Activated CD8-positive, alpha-beta T cell treated with anti-CD3 and anti-CD28 coated beads for 36 hours (primary cell): ENCODE results near the gene FBLN1. TPM values are rescaled to one million over a fixed set of nuclear protein-coding genes. Genes with fewer than 3 reads are reported as not detected.

Experiments used
- ATAC-seq: fragments of 200-7000 bp; cut with Tn5 transposase; one replicate; pipeline ENCODE4 v1.10.0; 2021; ENCODE audit warnings: mild to moderate bottlenecking, moderate library complexity
- CTCF ChIA-PET: fragments of 350-600 bp; sonication (Branson Sonifier 250); formaldehyde crosslinking; loops from one replicate; lab custom pipeline; 2021; ENCODE audit warnings: antibody characterized with exemption; lab: Charles Lee
- POLR2A ChIA-PET: fragments of 350-600 bp; sonication (Branson Sonifier 250); formaldehyde crosslinking; loops from one replicate; lab custom pipeline; 2021; ENCODE audit warnings: antibody characterized with exemption; lab: Charles Lee
- DNase-seq: peaks from one replicate; pipeline ENCODE4 v3.0.0-alpha.2; 2020
- H3K27ac Mint-ChIP-seq: one replicate; pipeline ENCODE4 v1.8.0; 2021; ENCODE audit warnings: mild to moderate bottlenecking, mixed read lengths
- H3K27me3 Mint-ChIP-seq: one replicate; pipeline ENCODE4 v1.8.0; 2021; ENCODE audit warnings: mixed read lengths
- H3K36me3 Mint-ChIP-seq: one replicate; pipeline ENCODE4 v1.8.0; 2021; ENCODE audit warnings: low read depth, mixed read lengths
- H3K4me1 Mint-ChIP-seq: one replicate; pipeline ENCODE4 v1.8.0; 2021; ENCODE audit warnings: low read depth, mixed read lengths
- H3K4me3 Mint-ChIP-seq: one replicate; pipeline ENCODE4 v1.8.0; 2021; ENCODE audit warnings: mild to moderate bottlenecking, moderate library complexity, mixed read lengths
- H3K9me3 Mint-ChIP-seq: one replicate; pipeline ENCODE4 v1.8.0; 2021; ENCODE audit warnings: mixed read lengths
- intact Hi-C: fragments of 100-400 bp; cut with micrococcal nuclease; formaldehyde crosslinking; loops from one replicate; pipeline ENCODE4 v1.10.0; 2022
- total RNA-seq, 2 experiments: library from RNA; stranded (reverse); gene quantifications; one replicate each; pipeline ENCODE4 v1.2.3, GENCODE V29; 2021
- TF ChIP-seq, protein P1 (sequence below): fragments of 200-600 bp; IDR thresholded peaks from one replicate; pipeline ENCODE4 v1.8.0; 2022; ENCODE audit warnings: antibody characterized with exemption, mild to moderate bottlenecking

The FBLN1 gene, protein sequence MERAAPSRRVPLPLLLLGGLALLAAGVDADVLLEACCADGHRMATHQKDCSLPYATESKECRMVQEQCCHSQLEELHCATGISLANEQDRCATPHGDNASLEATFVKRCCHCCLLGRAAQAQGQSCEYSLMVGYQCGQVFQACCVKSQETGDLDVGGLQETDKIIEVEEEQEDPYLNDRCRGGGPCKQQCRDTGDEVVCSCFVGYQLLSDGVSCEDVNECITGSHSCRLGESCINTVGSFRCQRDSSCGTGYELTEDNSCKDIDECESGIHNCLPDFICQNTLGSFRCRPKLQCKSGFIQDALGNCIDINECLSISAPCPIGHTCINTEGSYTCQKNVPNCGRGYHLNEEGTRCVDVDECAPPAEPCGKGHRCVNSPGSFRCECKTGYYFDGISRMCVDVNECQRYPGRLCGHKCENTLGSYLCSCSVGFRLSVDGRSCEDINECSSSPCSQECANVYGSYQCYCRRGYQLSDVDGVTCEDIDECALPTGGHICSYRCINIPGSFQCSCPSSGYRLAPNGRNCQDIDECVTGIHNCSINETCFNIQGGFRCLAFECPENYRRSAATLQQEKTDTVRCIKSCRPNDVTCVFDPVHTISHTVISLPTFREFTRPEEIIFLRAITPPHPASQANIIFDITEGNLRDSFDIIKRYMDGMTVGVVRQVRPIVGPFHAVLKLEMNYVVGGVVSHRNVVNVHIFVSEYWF
- under 1 TPM in 1 of 2 experiments, not detected in 1; 0.56 TPM for total RNA-seq

DNA sequence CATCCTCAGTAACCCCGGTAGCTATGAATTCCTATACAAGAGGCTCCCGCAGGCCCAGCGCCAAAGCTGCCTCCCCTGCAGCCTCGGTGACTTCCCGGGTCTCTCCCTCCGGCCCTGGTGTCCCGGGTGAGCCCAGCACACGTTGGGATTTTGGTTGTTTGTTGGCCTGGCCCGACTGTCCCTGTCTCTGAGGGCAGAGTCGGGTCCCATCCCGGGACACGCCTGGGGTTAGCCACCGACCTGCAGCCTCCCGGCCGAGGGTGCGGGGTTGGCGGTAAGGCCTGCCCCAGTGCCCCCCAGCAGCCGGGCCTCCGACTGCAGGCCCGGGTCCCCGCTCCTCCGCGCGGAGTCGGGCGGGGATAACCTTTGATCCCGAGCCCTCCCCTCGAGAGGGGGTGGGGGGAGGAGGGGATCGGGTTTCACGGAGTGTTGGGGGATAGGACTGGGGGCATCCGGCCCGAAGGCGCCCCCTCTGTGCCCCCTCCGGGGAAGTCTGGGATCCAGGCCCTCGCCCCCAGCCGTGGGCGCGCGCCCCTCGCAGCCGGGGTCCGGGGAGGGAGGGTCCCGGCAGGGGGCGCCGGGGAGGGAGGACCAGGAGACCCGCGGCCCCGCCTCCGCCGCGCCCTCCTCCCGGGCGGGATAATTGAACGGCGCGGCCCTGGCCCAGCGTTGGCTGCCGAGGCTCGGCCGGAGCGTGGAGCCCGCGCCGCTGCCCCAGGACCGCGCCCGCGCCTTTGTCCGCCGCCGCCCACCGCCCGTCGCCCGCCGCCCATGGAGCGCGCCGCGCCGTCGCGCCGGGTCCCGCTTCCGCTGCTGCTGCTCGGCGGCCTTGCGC lies at the start of gene FBLN1:
TSS of gene FBLN1 (plus strand) at position 669 of the 835 bp plus-strand sequence. CDS start at position 772, 103 bp downstream.
- no peaks in the 10 kb centered on the region for H3K9me3 Mint-ChIP-seq
- CTCF ChIA-PET: no interaction called here
- peaks cover 42% of the 10 kb centered on the region for H3K27me3 Mint-ChIP-seq
- POLR2A ChIA-PET: no interaction called here
- intact Hi-C loops: no loop called here
- H3K36me3 Mint-ChIP-seq: no peaks in the 10 kb centered on the region
- DNase-seq (no peak), ATAC-seq (peak; percentile 43)
- H3K4me3 Mint-ChIP-seq: no peak within 1 kb of the TSS
- TF ChIP-seq, protein P1, sequence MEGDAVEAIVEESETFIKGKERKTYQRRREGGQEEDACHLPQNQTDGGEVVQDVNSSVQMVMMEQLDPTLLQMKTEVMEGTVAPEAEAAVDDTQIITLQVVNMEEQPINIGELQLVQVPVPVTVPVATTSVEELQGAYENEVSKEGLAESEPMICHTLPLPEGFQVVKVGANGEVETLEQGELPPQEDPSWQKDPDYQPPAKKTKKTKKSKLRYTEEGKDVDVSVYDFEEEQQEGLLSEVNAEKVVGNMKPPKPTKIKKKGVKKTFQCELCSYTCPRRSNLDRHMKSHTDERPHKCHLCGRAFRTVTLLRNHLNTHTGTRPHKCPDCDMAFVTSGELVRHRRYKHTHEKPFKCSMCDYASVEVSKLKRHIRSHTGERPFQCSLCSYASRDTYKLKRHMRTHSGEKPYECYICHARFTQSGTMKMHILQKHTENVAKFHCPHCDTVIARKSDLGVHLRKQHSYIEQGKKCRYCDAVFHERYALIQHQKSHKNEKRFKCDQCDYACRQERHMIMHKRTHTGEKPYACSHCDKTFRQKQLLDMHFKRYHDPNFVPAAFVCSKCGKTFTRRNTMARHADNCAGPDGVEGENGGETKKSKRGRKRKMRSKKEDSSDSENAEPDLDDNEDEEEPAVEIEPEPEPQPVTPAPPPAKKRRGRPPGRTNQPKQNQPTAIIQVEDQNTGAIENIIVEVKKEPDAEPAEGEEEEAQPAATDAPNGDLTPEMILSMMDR: no peak
- H3K27ac Mint-ChIP-seq: no peak within 1 kb of the TSS
- peaks cover 5% of the 10 kb centered on the region for H3K4me1 Mint-ChIP-seq

DNA sequence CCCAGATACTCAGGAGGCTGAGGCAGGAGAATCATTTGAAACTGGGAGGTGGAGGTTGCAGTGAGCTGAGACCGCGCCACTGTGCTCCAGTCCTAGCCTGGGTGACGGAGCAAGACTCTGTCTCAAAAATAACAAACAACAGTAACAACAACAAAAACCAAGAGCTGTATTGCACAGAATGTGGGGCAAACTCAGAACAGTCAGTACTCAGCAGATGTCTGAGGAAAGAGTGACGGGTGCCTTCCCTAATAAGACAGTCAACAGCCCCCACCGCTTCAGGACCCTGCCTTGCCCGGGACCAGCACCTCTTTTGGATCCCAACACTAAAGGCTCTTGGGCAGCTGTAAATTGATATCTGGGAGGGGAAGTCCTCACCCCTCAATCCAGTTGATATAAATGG lies 48.9 kb upstream of the FBLN1 start:
- ChIA-PET CTCF (no interaction called here), POLR2A (no interaction called here)
- Mint-ChIP-seq H3K4me1 (no peaks in the 10 kb centered on the region), H3K4me3 (no peak overlapping the region), H3K27me3 (peaks cover 2% of the 10 kb centered on the region), H3K36me3 (no peaks in the 10 kb centered on the region), H3K9me3 (no peaks in the 10 kb centered on the region), H3K27ac (no peak overlapping the region)
- intact Hi-C loops: no loop called here
- no peak for ATAC-seq
- TF ChIP-seq, protein P1: no peak
- no peak for DNase-seq

DNA sequence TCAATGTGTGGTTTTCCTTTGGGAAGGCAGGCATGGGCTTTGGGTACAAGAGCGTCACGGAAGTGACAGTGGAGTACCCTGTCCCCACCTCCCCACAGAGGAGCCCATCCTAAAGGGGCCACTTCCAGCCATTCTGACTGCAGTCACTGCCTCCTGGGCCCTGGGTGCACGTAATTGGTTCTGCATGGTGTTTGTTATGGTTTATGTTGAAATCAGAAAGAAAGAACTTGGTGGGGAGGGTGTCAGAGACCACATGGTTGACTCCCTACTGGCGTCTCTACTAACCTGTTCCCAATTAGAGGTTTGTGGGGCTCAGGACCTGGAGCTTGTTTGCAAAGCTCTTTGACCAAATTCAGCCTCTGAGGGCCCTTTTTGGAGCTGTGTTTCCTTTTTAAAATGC lies 48.4 kb upstream of the FBLN1 start:
- TF ChIP-seq, protein P1: no peak
- H3K4me1 Mint-ChIP-seq: no peaks in the 10 kb centered on the region
- no peaks in the 10 kb centered on the region for H3K9me3 Mint-ChIP-seq
- no peak overlapping the region for H3K4me3 Mint-ChIP-seq
- no peak overlapping the region for H3K27ac Mint-ChIP-seq
- intact Hi-C loops: no loop called here
- ATAC-seq (no peak), DNase-seq (no peak)
- no peaks in the 10 kb centered on the region for H3K36me3 Mint-ChIP-seq
- CTCF ChIA-PET: no interaction called here
- peaks cover 2% of the 10 kb centered on the region for H3K27me3 Mint-ChIP-seq
- POLR2A ChIA-PET: no interaction called here

DNA sequence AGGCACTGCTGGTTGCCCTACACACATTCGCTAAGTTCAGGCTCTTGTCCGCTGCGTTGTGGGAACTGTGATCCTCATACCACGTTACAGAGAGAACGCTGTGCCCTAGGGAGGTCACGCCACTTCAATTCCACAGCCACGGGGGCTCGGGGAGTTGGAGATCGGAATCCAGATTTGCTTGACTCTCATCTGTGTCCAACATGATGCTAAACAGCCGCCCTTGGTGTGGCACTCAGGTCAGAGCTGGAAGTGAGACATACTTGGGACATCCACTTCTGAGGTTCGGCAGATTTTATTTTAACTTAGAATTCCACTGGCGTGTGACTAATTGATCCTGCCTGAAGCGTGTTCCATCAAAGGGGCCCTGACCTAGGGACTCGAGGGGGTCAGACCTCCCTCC lies 47.5 kb upstream of the FBLN1 start:
- Mint-ChIP-seq H3K9me3 (no peaks in the 10 kb centered on the region), H3K27ac (no peak overlapping the region), H3K36me3 (no peaks in the 10 kb centered on the region), H3K27me3 (peaks cover 2% of the 10 kb centered on the region), H3K4me3 (no peak overlapping the region), H3K4me1 (no peaks in the 10 kb centered on the region)
- TF ChIP-seq, protein P1: no peak
- no peak for DNase-seq
- ChIA-PET POLR2A (no interaction called here), CTCF (interaction anchor here (1.3 kb wide), 1 partner anchor 99 kb away, joined by 3 read pairs; no protein-coding TSS in a partner anchor)
- no peak for ATAC-seq
- intact Hi-C loops: no loop called here
